ENCODE measurements around the gene CEP250.
"Not testable (repeated sequence)": the region's sequence is repeated elsewhere in the genome, so short reads cannot be mapped to it uniquely, and the experiment has no call there.

The CEP250 gene

DNA sequence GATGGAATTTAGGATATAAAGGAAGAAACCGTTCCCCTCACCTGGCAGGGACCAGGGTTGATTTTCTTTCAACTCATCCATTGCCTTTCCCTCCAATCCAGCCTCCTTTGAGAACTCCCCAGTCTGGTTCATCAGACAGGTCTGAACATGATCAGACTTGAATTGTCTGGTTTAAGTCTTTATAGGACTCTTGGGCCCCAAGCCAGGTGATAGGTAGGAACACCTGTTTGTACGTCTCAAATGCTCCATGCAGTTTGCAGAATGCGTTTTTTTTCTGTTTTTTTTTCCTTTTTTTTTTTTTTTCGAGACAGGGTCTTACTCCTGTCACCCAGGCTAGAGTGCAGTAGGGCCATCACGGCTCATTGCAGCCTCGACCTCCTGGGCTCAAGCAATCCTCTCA, 4.1 kb upstream of the CEP250 start:
- no peak for DNase-seq (ENCODE audit: low read depth in 2 of 2)

GRCh38 chr20:35453647-35454046, 1.8 kb upstream of the CEP250 start:
- no peak for DNase-seq (ENCODE audit: low read depth in 2 of 2)

- not testable (repeated sequence) for DNase-seq (ENCODE audit: low read depth in 2 of 2)
These were observed 1.3 kb downstream of the CEP250 start for GRCh38 chr20:35456700-35457099.

DNA sequence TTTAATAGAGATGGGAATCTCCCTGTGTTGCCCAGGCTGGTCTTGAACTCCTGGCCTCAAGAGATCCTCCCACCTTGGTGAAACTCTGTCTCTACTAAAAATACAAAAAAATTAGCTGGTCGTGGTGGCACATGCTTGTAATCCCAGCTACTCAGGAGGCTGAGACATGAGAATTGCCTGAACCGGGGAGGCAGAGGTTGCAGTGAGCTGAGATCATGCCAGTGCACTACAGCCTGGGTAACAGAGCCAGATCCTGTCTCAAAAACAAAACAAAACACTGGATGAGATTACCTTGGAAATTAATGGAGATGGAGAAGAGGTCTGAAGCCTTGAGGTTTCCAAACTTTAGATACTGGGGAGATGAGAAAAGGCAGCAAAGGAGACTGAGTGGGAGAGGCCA, 2.1 kb downstream of the CEP250 start:
- DNase-seq (ENCODE audit: low read depth in 2 of 2), result not testable (repeated sequence)

DNA sequence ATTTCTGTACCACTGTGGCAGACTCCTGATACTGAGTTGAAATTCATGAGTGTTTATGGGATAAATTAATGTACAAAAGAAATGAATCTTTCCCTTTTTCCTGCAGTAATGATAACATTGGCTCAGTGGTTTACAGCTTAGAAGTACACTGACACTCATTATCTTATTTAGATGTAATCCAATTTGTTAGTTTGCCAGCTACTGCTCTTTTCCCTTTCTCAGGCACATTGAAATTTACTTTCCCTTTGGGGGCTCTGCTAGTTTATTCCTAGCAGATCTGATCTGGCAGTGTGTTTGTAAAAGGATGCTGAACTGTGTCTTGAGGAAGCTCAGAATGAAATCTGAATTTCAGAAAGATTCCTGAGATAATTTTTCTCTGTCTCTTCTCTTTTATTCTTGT, 3.0 kb downstream of the CEP250 start:
- no peak for DNase-seq (ENCODE audit: low read depth in 2 of 2)

- DNase-seq (ENCODE audit: low read depth in 2 of 2), result no peak
These were observed 6.2 kb downstream of the CEP250 start for GRCh38 chr20:35461620-35462019.

DNA sequence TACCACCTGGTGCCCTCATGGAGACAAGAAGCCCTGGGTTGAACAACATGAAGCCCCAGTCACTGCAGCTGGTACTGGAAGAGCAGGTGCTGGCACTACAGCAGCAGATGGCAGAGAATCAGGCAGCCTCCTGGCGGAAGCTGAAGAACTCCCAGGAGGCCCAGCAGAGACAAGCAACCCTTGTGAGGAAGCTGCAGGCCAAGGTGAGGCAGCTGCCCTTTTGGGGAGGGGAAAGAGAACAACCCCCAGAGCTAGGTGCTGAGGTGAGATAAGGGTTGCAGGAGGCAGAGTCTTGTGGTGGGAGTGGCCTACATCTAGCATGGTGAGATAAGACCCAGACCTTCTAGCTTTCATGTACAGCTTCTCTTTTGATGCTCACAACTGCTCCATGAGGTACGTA, 7.0 kb downstream of the CEP250 start:
- DNase-seq (ENCODE audit: low read depth in 2 of 2), result no peak

DNA sequence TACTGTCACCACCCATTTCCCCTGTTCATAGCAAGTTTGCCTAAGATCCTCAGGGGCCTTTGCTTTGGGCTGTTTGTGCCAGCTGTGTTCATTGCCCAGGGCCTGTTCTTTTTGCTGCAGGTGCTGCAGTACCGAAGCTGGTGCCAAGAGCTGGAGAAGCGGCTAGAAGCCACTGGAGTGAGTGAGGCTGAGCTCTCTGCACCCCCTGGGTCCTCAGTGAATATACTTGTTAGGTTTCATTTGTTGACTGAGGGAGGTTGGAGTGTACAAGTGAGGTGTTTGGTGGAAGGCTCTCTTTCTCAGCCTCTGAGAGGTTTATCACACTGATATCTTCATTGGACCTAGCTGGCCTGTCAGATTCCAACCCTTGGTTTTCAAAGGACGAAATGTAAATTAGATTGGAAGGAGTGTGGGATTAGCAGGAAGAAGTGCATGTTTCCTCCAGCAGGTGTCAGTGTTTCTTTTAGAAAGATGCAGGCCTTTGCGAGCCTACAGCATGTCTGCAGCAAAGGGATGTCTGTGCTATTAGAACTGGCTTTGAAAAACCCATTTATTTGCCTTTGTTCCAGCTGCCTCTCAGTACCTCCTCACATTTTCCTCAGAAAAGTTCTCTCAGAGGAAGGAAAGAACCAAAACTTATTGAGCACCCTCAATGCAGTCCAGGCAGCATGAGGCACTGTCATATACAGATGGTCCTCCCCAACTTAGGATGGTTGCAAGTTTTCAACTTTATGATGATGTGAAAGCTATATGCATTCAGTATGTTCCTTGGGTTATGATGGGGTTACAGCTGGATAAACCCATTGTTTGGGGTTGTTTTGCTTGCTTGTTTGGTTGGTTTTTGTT, 8.3 kb downstream of the CEP250 start:
- DNase-seq (ENCODE audit: low read depth in 2 of 2), result peak; percentile 14 to 28

DNA sequence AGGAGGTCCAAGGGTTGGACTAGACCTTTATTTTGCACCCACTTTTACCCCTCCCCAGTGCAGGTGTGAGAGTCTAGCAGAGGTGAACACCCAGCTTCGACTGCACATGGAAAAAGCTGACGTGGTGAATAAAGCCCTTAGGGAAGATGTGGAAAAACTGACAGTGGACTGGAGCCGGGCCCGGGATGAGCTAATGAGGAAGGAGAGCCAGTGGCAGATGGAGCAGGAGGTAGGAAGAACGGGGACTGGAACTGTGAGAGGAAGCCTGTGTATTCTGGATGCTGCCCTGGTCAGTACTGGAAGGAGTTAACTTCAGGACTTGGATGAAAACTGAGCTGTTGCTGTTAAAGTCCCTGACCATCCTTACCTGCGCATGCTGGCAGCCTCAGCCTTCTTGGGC, 10.6 kb downstream of the CEP250 start:
- no peak for DNase-seq (ENCODE audit: low read depth in 2 of 2)

DNA sequence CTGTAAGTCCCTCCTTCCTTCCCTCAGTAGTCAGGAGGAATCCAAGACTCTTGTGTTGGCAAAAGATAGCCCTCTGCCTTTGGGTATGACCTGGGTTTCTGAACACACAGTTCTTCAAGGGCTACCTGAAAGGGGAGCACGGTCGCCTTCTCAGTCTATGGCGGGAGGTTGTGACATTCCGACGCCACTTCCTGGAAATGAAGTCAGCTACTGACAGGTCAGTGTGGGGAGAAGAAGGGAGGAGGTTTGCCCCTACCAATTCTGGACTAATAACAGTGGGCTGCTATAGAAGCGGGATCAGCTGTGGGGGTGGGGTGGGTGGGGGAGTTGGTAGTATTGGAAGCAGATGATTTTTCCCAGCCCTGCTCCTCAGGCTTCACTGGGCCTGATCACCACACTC, 11.5 kb downstream of the CEP250 start:
- no peak for DNase-seq (ENCODE audit: low read depth in 2 of 2)

GRCh38 chr20:35467339-35468224, 12.2 kb downstream of the CEP250 start:
- DNase-seq (ENCODE audit: low read depth in 2 of 2), result no peak

DNA sequence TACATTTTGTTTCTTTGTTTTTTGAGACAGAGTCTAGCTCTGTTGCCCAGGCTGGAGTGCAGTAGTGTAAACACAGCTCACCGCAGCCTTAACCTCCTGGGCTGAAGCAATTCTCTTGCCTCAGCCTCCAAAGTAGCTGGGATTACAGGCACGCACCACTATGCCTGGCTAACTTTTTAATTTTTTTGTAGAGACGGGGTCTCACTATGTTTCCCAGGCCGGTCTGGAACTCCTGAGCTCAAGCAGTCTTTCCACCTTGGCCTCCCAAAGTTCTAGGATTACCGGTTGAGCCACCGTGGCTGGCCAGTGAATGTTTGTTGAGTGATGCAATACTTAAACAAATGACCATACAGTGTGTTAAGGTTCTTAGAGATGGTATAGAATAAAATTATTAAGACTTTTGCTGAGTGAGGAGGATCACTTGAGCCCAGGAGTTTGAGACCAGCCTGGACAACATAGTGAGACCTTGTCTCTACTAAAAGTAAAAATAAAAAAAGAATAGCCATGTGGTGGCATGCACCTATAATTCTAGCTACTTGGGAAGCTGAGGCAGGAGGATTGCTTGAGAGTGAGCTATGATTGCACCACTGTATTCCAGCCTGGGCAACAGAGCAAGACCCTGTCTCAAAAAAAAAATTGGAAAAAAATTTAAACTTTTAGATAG, 13.4 kb downstream of the CEP250 start:
- DNase-seq (ENCODE audit: low read depth in 2 of 2), result no peak

- no peak for DNase-seq (ENCODE audit: low read depth in 2 of 2)
These were observed 16.8 kb downstream of the CEP250 start for GRCh38 chr20:35472209-35472608.

DNA sequence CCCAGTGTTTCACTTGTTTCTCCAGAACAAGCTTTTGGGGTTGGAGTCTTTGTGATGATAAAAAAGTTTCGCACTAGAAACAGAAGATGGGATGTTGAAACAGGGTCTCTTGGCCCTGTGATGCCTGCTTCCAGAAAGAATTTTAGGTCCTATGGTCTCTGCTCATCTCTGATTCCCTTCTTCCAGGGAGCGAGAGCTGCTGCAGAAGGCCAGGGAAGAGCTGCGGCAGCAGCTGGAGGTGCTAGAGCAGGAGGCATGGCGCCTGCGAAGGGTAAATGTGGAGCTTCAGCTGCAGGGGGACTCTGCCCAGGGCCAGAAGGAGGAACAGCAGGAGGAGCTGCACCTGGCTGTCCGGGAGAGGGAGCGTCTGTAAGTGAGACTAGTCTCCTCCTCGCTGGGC, 18.3 kb downstream of the CEP250 start:
- no peak for DNase-seq (ENCODE audit: low read depth in 2 of 2)

GRCh38 chr20:35474303-35474871, 19.0 kb downstream of the CEP250 start:
- no peak for DNase-seq (ENCODE audit: low read depth in 2 of 2)

DNA sequence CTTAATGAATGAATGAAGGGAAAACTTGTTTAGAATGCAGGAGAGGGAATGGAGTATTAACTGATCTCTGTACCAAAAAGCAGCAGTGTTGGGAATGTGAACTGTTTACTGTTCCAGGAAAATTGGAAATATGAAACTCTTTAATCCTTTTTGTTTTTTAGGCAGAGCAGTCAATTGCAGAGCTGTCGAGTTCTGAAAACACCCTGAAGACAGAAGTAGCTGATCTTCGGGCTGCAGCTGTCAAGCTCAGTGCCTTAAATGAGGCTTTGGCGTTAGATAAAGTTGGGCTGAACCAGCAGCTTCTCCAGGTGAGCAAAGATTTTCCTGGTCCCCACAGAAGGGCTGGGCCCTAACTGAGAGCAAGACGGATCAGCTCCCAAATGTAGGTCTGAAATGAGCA, 20.9 kb downstream of the CEP250 start:
- DNase-seq (ENCODE audit: low read depth in 2 of 2), result no peak

DNA sequence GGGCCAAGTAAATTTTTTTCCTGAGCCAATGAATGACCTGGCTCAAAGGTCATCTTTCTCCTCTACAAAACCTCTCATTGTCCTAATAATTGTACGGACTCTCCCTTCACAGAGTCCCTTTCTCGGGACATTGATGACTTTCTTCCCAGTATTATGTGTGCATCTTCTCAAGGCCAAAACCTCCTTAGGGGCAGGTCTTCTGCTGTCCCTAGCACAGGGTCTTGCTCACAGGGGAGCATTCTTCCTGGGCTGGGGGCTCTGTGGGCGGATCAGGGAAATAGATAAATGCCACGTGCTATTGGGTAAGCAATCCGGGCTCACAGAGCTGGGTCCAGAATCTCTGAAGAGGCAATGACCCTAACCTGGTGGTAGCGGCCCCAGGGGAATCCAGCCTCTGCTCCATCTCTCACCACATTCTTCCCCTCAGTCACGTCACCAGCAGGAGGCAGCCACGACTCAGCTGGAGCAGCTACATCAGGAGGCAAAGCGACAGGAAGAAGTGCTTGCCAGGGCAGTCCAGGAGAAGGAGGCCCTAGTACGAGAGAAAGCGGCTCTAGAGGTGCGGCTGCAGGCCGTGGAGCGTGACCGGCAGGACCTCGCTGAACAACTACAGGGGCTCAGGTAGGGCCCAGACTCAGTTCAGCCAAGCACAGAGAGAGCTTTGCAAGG, 23.5 kb downstream of the CEP250 start:
- DNase-seq (ENCODE audit: low read depth in 2 of 2), result no peak

- DNase-seq (ENCODE audit: low read depth in 2 of 2), result no peak
These were observed 24.4 kb downstream of the CEP250 start for GRCh38 chr20:35479798-35480197.

- DNase-seq (ENCODE audit: low read depth in 2 of 2), result no peak
These were observed 32.1 kb downstream of the CEP250 start for GRCh38 chr20:35487479-35487878.

GRCh38 chr20:35489717-35490116, 34.3 kb downstream of the CEP250 start:
- no peak for DNase-seq (ENCODE audit: low read depth in 2 of 2)

- DNase-seq (ENCODE audit: low read depth in 2 of 2), result peak; percentile 47 to 57
These were observed 35.4 kb downstream of the CEP250 start for GRCh38 chr20:35490736-35491181.

Data from stimulated activated CD8-positive, alpha-beta memory T cell treated with anti-CD3 and anti-CD28 coated beads, Interleukin-7, amount 100 ng/mL, for 4 hours (primary cell).